DLD1 (cell line): ENCODE results near the gene TOR4A.

Source experiments
- in situ Hi-C: cut with HindIII; loops from 2 replicates; pipeline ENCODE4 v1.10.0; 2017; ENCODE audit warnings: low sequenced_read_pairs

Gene TOR4A

DNA sequence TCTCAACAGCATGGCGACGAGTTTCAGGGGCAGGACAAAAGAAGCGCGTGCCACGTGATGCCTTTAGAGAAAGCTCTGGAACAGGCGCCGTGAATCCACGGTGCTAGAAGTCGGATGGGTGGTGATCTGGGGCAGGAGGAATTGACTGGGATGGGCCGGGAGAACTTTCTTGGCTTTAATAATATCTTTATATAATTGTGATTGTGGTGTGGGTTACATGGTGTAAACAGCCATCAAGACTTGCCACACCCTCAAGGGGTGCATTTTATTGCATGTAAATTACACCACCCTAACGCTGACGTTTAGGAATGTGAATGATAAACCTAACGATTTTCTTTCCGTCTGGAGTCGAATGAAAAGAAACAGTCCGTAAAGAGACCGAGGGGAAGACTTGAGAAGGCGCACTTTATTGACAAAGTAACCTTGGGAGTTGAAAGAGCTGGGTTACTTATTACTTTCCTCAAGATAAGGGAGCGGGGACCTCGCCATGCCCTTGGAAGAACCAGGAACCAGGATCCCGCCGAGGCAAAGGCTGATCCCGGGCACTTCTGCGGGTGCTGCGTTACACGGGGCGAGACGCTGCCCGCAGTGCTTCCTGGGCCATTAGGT, 16.1 kb downstream of the TOR4A start:
- in situ Hi-C loops: no loop called here

GRCh38 chr9:137294091-137294680, 16.7 kb downstream of the TOR4A start:
- in situ Hi-C loops: no loop called here

- in situ Hi-C loops: no loop called here
Measured at GRCh38 chr9:137294681-137295237, 17.2 kb downstream of the TOR4A start.

- in situ Hi-C loops: no loop called here
Measured at GRCh38 chr9:137295238-137295811, 17.8 kb downstream of the TOR4A start.

DNA sequence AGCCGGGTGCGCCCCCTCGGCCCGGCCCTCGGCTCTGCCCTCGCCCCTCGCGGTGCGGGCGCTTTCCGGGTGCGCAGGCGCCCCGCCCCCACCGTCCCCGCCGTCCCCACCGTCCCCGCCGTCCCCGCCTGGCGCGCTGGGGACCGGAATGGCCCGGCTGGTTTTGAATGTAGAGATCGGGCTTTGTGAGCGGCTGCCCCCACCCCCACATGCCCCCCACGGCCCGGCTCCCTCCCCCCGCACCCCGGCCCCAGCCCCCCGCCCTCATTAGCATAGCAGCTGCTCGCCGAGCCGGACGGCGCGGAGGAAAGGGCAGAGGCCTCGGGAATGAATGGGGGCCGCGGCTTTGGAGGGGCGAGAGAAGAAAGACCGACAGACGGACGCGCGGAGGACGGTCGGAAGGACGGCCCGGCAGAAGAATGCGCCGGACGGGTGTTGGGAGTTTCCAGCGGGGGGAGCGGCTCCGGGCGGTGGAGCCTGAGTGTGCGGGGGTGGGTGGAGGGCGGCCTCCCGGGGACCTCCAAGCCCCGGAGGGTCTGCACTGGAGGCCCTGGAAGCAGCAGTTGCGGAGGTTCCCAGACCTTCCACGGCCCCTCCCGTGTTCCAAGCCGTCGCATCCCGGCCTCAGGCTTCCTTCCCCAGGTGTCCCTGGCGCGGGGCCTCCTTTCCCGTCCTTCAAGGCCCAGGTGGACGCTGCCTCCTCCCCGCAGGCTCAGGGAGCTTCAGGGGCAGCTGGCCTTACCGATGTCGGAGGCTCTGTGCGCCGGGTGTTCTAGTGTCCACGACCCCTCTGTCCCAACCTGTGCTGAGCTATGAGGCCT, 18.5 kb downstream of the TOR4A start:
- in situ Hi-C loops: no loop called here

- in situ Hi-C loops: no loop called here
Measured at GRCh38 chr9:137296670-137297664, 19.4 kb downstream of the TOR4A start.

GRCh38 chr9:137297966-137298365, 20.4 kb downstream of the TOR4A start:
- in situ Hi-C loops: no loop called here

DNA sequence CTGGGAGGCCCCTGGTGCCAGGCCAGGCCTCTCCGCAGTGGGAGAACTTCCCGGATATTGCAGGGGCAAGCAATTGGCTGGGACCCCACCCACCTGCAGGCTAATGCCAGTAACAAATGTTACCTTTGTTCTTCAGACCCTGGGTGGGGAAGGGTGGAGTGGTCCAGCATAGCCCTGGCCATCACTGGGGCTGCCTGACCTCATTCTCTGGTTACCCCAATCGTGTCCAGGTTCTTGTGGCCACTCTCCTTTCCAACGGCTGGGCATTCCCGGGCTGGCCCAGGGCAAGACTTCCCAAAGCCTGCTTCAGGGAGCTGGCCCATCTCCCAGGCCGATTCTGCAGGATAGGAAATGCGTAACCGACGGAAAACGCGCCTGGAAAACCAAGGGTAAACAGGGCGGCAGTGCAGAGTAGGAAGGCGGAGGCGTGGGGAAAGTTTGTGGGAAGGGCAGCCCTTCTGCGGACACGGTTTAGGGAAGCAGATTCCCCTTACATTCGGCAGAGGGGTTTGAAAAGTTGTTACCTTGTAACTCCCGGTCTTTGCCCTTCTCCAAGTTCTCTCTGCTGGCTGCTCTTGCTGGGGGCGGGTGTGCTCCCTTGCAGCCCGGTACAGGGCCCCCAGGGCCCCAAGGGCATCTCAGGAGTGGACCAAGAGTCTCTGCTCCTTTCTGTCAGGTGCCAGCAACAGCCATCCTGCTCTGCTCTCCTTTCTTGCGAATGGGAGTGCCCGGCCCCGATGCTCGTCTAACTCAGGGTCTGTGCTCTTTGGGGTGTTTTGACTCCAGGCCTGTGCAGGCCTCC, 21.1 kb downstream of the TOR4A start:
- in situ Hi-C loops: no loop called here

DNA sequence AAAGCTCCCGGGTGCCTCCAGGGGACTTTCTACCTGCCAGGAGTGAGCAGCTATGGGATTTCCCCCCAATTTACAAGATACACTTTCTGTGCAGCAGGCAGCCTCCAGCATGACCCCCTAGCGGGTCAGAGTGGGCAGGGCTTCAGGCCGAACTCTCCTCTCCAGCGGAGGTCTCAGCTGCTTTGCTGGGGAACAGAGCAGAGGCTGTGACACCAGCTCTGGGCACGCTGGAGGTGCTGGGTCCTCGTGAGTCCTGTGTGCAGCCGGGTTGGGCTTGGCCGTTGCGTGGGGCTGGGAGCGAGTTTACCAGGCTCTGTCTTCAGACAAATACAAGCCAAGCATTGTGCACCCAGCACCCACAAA, 21.7 kb downstream of the TOR4A start:
- in situ Hi-C loops: no loop called here

- in situ Hi-C loops: no loop called here
Measured at GRCh38 chr9:137299938-137300337, 22.4 kb downstream of the TOR4A start.

- in situ Hi-C loops: no loop called here
Measured at GRCh38 chr9:137300567-137301080, 23.1 kb downstream of the TOR4A start.

DNA sequence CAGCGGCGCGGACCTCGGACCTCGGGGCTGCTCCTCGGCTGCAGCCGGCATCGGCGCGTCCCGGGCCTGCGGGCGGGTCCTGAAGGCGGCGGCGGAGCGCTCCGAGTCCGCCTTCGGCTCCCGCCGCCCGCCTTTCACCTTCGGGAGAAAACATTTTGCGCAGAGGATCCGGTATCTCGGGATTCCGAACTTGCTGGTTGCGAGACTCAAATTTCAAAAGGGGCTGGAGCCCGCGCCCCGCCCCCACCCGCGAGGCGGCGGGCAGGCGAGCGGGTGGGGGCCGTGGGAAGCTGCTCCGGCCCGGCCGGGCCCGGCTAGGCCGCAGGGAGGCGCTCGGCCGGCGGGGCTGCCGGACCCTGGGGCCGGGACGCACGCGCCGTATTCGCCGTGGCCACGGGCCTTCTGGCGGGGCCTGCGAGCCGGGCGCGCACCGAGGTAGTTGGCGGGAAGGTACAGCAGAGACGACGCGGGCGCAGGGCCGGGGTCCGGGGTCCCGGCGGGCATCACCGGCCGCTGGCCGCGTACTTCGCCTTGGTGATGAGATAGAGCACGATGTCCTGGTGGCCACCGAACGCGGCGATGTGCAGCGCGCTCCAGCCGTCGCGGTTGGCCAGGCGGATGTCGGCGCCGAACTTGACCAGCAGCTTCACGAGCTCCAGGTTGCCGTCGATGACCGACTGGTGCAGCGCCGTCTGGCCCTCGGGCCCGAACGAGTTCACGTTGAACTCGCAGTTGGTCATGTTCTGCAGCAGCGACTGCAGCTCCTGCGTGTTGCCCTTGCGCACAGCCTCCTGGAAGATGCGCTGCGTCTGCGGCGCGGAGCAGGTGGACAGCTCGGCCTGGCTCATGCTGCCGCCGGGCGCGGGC, 23.8 kb downstream of the TOR4A start:
- in situ Hi-C loops: no loop called here

DNA sequence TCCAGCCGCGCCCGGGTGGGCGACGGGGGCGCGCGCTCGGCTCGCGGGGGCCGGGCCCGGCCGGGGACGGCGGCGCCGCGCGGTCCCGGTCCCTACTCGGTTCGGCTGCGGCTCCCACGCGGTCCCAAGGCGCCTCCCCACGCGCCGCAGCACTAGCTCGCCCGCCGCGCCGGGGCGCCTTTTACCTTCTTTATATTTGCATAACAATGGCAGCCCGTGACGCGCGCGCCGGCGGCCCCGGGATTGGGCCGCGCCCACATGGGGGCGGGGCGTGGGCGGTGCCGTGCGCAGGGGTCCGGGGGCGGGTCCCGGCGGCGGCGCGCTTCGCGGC, 24.6 kb downstream of the TOR4A start, which contains the start of gene NRARP:
NRARP (minus strand) TSS at position 154 of the 331 bp plus-strand sequence. CDS start 343 bp downstream, outside the sequence.
- in situ Hi-C loops: no loop called here

GRCh38 chr9:137302449-137303150, 25.1 kb downstream of the TOR4A start:
- in situ Hi-C loops: no loop called here

GRCh38 chr9:137303151-137303892, 25.8 kb downstream of the TOR4A start:
- in situ Hi-C loops: no loop called here

- in situ Hi-C loops: no loop called here
Measured at GRCh38 chr9:137303893-137304382, 26.4 kb downstream of the TOR4A start.
